ENCODE data around the gene IL1A.

GRCh38 chr2:112728378-112729175 lies 55.7 kb downstream of the IL1A start:
- TF ChIP-seq POLR2A (IDR thresholded peaks at IDR 0.05) (no peak), CTCF (IDR thresholded peaks at IDR 0.05) (no peak)

Measured in testis (tissue), 2 donors.